ENCODE measurements around the gene TRABD2B. TPM values are rescaled to one million over a fixed set of nuclear protein-coding genes. Genes with fewer than 3 reads are reported as not detected.

Gene TRABD2B
- total RNA-seq, 1 donor from 2014 or later = 1.4 TPM

DNA sequence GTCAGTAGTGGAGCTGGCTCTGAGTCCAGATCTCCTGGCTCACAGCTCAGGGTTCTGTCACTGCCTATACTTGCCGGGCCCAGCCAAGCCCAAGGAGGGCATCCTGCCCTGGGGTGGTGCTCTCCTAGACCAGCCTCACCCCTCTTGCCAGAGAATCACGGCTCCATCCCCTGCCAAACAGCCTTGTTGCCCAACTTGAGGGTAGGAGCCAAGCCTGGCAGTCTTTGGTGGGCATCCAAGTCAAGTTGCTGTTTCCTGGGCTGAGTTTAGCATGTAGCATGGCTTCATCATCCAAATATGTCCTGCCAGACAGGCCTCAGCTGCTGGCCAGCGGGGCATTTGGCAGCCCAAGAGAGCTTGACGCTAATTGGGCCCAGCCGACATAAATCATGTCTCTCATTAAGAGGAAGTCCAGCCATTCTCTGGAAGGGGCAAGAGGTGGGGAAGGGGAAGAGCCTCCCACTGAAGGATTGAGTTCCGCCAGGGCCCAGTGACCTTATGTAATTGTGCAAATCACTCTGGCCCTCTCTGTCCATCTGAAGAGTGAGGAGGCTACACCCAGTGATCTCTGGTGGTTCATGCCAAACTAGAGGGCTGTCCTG is 22.6 kb upstream of the TRABD2B start:
- H3K9me3 ChIP-seq (replicated peaks) = no peaks in the 10 kb centered on the region
- intact Hi-C loops (cut with micrococcal nuclease) = no loop called here
- TF ChIP-seq, protein P1, sequence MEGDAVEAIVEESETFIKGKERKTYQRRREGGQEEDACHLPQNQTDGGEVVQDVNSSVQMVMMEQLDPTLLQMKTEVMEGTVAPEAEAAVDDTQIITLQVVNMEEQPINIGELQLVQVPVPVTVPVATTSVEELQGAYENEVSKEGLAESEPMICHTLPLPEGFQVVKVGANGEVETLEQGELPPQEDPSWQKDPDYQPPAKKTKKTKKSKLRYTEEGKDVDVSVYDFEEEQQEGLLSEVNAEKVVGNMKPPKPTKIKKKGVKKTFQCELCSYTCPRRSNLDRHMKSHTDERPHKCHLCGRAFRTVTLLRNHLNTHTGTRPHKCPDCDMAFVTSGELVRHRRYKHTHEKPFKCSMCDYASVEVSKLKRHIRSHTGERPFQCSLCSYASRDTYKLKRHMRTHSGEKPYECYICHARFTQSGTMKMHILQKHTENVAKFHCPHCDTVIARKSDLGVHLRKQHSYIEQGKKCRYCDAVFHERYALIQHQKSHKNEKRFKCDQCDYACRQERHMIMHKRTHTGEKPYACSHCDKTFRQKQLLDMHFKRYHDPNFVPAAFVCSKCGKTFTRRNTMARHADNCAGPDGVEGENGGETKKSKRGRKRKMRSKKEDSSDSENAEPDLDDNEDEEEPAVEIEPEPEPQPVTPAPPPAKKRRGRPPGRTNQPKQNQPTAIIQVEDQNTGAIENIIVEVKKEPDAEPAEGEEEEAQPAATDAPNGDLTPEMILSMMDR (IDR thresholded peaks at IDR 0.05; ENCODE audit: borderline replicate concordance) = no peak
- DNase-seq = peak; percentile 45
- H3K27me3 ChIP-seq (ENCODE audit: low read depth) = peaks cover 10% of the 10 kb centered on the region
- peaks cover 8% of the 10 kb centered on the region for H3K4me1 ChIP-seq
- no peaks in the 10 kb centered on the region for H3K36me3 ChIP-seq
- peak overlapping the region; percentile 27 for H3K27ac ChIP-seq (replicated peaks)
- no peak overlapping the region for H3K4me3 ChIP-seq

DNA sequence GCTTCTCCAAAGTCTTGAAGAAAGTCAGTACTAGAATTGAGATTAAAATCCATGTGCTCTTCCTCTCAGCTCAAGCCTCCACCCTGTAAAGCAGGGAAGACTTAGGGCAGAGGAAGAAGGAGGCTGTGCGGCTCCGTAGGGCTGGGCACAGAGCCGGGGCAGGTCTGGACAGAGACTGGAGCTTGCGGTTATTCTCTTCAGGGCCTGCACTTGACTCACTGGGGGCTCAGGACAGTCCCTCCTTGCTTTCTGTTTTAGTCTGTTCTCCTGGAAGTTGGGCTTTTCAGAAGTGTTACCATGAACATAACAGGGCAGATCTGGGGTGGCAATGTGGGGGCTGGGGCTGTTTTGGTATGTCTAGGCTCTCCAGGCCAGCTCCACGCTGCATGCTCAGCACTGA is 21.6 kb upstream of the TRABD2B start:
- Histone ChIP-seq H3K27me3 (ENCODE audit: low read depth) (peaks cover 20% of the 10 kb centered on the region), H3K4me1 (peaks cover 8% of the 10 kb centered on the region), H3K27ac (replicated peaks) (no peak overlapping the region), H3K9me3 (replicated peaks) (no peaks in the 10 kb centered on the region), H3K4me3 (no peak overlapping the region), H3K36me3 (no peaks in the 10 kb centered on the region)
- TF ChIP-seq, protein P1 (IDR thresholded peaks at IDR 0.05; ENCODE audit: borderline replicate concordance) = no peak
- intact Hi-C loops (cut with micrococcal nuclease) = no loop called here
- DNase-seq = no peak

DNA sequence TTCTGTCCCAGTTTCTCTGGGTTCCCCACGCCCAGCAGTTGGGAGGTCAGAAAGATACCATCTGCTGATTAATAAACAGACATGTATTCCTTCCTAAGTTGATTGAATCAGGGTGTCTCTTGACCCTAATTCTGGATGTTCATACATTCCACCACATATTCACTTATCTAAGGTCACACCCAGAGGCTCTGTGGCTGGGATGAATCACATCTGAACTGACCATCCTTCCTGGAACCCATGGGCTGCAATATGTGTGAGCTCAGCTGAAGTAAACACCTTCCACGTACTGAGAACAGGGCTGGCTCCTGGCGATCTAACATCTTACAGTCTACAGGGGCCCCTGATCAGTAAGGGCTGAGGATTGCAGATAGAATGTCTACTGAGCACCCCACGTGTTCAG is 20.5 kb upstream of the TRABD2B start:
- Histone ChIP-seq H3K9me3 (replicated peaks) (no peaks in the 10 kb centered on the region), H3K36me3 (no peaks in the 10 kb centered on the region), H3K27ac (replicated peaks) (no peak overlapping the region), H3K4me3 (no peak overlapping the region), H3K27me3 (ENCODE audit: low read depth) (peaks cover 22% of the 10 kb centered on the region), H3K4me1 (peaks cover 8% of the 10 kb centered on the region)
- DNase-seq = no peak
- intact Hi-C loops (cut with micrococcal nuclease) = no loop called here
- TF ChIP-seq, protein P1 (IDR thresholded peaks at IDR 0.05; ENCODE audit: borderline replicate concordance) = no peak

DNA sequence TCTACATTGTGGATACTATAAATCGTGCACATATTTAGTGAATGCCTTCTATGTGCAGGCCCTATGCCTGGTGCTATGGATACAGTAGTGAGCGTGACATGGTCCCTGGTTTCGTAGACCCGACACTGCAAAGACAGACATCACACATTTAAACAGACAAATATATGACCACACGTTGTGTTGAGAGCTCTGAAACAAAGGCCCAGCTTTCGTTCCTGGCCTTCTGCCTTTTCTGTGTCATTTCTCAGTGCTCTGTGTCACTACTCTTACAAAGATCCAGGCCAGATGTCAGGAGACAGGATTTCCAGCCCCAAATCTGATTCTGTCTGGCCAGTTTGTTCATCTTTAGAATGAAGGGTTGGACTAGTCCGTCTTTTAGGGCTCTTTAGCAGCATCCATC is 19.3 kb upstream of the TRABD2B start:
- no peak for DNase-seq
- Histone ChIP-seq H3K27ac (replicated peaks) (no peak overlapping the region), H3K9me3 (replicated peaks) (no peaks in the 10 kb centered on the region), H3K27me3 (ENCODE audit: low read depth) (peaks cover 22% of the 10 kb centered on the region), H3K4me3 (no peak overlapping the region), H3K4me1 (peaks cover 8% of the 10 kb centered on the region), H3K36me3 (no peaks in the 10 kb centered on the region)
- TF ChIP-seq, protein P1 (IDR thresholded peaks at IDR 0.05; ENCODE audit: borderline replicate concordance) = no peak
- intact Hi-C loops (cut with micrococcal nuclease) = no loop called here

DNA sequence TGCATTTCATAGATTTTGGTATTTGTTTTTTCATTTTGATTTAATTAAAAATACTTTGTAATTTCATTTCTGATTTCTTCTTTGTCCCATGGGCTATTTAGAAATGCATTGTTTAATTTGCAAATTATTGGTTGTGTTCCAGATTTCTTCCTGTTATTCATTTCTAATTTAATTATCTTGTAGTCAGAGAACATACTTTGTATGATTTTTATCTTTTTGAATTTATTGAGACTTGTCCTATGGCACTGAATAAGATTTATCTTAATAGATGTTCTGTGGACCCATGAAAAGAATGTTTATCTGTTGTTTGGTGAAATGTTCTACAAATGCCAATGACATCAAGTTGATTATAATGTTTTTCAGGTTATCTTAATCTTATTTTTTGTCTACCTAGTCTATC is 16.1 kb upstream of the TRABD2B start:
- no peak for DNase-seq
- Histone ChIP-seq H3K27ac (replicated peaks) (no peak overlapping the region), H3K4me3 (no peak overlapping the region), H3K27me3 (ENCODE audit: low read depth) (peaks cover 27% of the 10 kb centered on the region), H3K9me3 (replicated peaks) (no peaks in the 10 kb centered on the region), H3K36me3 (no peaks in the 10 kb centered on the region), H3K4me1 (no peaks in the 10 kb centered on the region)
- intact Hi-C loops (cut with micrococcal nuclease) = no loop called here
- TF ChIP-seq, protein P1 (IDR thresholded peaks at IDR 0.05; ENCODE audit: borderline replicate concordance) = no peak
